Osteocyte (in vitro differentiated cells): ENCODE results near the gene ZCCHC7. TPM values are rescaled to one million over a fixed set of nuclear protein-coding genes. Genes with fewer than 3 reads are reported as not detected.
"Not testable (repeated sequence)": the region's sequence is repeated elsewhere in the genome, so short reads cannot be mapped to it uniquely, and the experiment has no call there.

Experiments
- DNase-seq: peaks from one replicate; pipeline ENCODE4 v3.0.0; 2021; ENCODE audit warnings: mixed read lengths; ENCODE audit not compliant: unreplicated experiment; ENCODE audit errors: extremely low spot score
- H3K27ac Mint-ChIP-seq: one replicate; pipeline ENCODE4 v1.8.0; 2021; ENCODE audit warnings: mild to moderate bottlenecking, mixed read lengths; ENCODE audit not compliant: unreplicated experiment
- H3K27me3 Mint-ChIP-seq: one replicate; pipeline ENCODE4 v1.8.0; 2021; ENCODE audit warnings: mixed read lengths; ENCODE audit not compliant: unreplicated experiment
- H3K36me3 Mint-ChIP-seq: one replicate; pipeline ENCODE4 v1.8.0; 2021; ENCODE audit warnings: mixed read lengths; ENCODE audit not compliant: unreplicated experiment
- H3K4me1 Mint-ChIP-seq: one replicate; pipeline ENCODE4 v1.8.0; 2021; ENCODE audit warnings: mixed read lengths; ENCODE audit not compliant: unreplicated experiment
- H3K4me3 Mint-ChIP-seq: one replicate; pipeline ENCODE4 v1.8.0; 2021; ENCODE audit warnings: mild to moderate bottlenecking, moderate library complexity, mixed read lengths; ENCODE audit not compliant: unreplicated experiment
- H3K9me3 Mint-ChIP-seq: one replicate; pipeline ENCODE4 v1.8.0; 2021; ENCODE audit warnings: mixed read lengths; ENCODE audit not compliant: unreplicated experiment
- CTCF ChIP-seq: fragments of 200-600 bp; sonication (generic); IDR thresholded peaks from 2 replicates; pipeline ENCODE4 v1.5.0; 2021; ENCODE audit warnings: antibody characterized with exemption, mild to moderate bottlenecking, moderate library complexity
- total RNA-seq: library from RNA; stranded (reverse); gene quantifications from 2 replicates; pipeline ENCODE4 v1.2.1, GENCODE V29; 2021

Gene ZCCHC7
- total RNA-seq, 1 donor from 2014 or later = 22.8 TPM

- H3K4me1 Mint-ChIP-seq = peaks cover 37% of the 10 kb centered on the region
- no peak for DNase-seq
- H3K27ac Mint-ChIP-seq = no peak overlapping the region
- no peak for TF ChIP-seq CTCF
- H3K4me3 Mint-ChIP-seq = no peak overlapping the region
- no peaks in the 10 kb centered on the region for H3K27me3 Mint-ChIP-seq
- H3K36me3 Mint-ChIP-seq = peaks cover 25% of the 10 kb centered on the region
- H3K9me3 Mint-ChIP-seq = no peaks in the 10 kb centered on the region
Measured at GRCh38 chr9:37083654-37084053, 36.7 kb upstream of the ZCCHC7 start.

GRCh38 chr9:37085233-37085632, 35.1 kb upstream of the ZCCHC7 start:
- Mint-ChIP-seq H3K27me3 (no peaks in the 10 kb centered on the region), H3K27ac (no peak overlapping the region), H3K36me3 (peaks cover 29% of the 10 kb centered on the region), H3K4me1 (peaks cover 32% of the 10 kb centered on the region), H3K4me3 (no peak overlapping the region), H3K9me3 (no peaks in the 10 kb centered on the region)
- DNase-seq = no peak
- no peak for TF ChIP-seq CTCF

- not testable (repeated sequence) for H3K27me3 Mint-ChIP-seq, DNase-seq, H3K4me3 Mint-ChIP-seq, H3K4me1 Mint-ChIP-seq, H3K9me3 Mint-ChIP-seq, H3K36me3 Mint-ChIP-seq, H3K27ac Mint-ChIP-seq
Measured at GRCh38 chr9:37092714-37093295, 27.6 kb upstream of the ZCCHC7 start.

- Mint-ChIP-seq H3K27me3 (no peaks in the 10 kb centered on the region), H3K9me3 (no peaks in the 10 kb centered on the region), H3K36me3 (peaks cover 2% of the 10 kb centered on the region), H3K4me1 (no peaks in the 10 kb centered on the region), H3K4me3 (no peak overlapping the region), H3K27ac (no peak overlapping the region)
- no peak for DNase-seq
- TF ChIP-seq CTCF = no peak
Measured at GRCh38 chr9:37094751-37095150, 25.6 kb upstream of the ZCCHC7 start.

GRCh38 chr9:37096628-37097027, 23.7 kb upstream of the ZCCHC7 start:
- H3K27me3 Mint-ChIP-seq = no peaks in the 10 kb centered on the region
- H3K9me3 Mint-ChIP-seq = no peaks in the 10 kb centered on the region
- peaks cover 2% of the 10 kb centered on the region for H3K36me3 Mint-ChIP-seq
- no peaks in the 10 kb centered on the region for H3K4me1 Mint-ChIP-seq
- no peak overlapping the region for H3K27ac Mint-ChIP-seq
- DNase-seq = no peak
- H3K4me3 Mint-ChIP-seq = no peak overlapping the region
- TF ChIP-seq CTCF = no peak

GRCh38 chr9:37097294-37097693, 23.1 kb upstream of the ZCCHC7 start:
- no peak overlapping the region for H3K4me3 Mint-ChIP-seq
- no peak overlapping the region for H3K27ac Mint-ChIP-seq
- H3K4me1 Mint-ChIP-seq = no peaks in the 10 kb centered on the region
- no peaks in the 10 kb centered on the region for H3K36me3 Mint-ChIP-seq
- H3K27me3 Mint-ChIP-seq = no peaks in the 10 kb centered on the region
- no peaks in the 10 kb centered on the region for H3K9me3 Mint-ChIP-seq
- TF ChIP-seq CTCF = no peak
- DNase-seq = no peak
